A673 (cell line): ENCODE measurements around the gene CST6. TPM values are rescaled to one million over a fixed set of nuclear protein-coding genes. Genes with fewer than 3 reads are reported as not detected.

ENCODE experiments used
- BruUV-seq: library from RNA; stranded (reverse); fragments of 400-500 nt; replicated peaks from 2 replicates; lab custom pipeline; 2021; lab: Mats Ljungman, UMichigan
- CTCF ChIA-PET: fragments of 300-600 bp; sonication (Branson Sonifier 250); formaldehyde crosslinking; loops from one replicate; lab custom pipeline; 2022; ENCODE audit warnings: antibody characterized with exemption; lab: Charles Lee
- POLR2A ChIA-PET: fragments of 300-600 bp; sonication (Branson Sonifier 250); formaldehyde crosslinking; loops from one replicate; lab custom pipeline; 2022; ENCODE audit warnings: antibody characterized with exemption; ENCODE audit not compliant: low non-redundant PET; lab: Charles Lee
- DNase-seq: peaks from one replicate; pipeline ENCODE4 v3.0.0-alpha.2; 2015; ENCODE audit warnings: low spot score
- H3K27ac ChIP-seq: fragments of 200-600 bp; sonication (generic); 2 replicates; pipeline ENCODE4 v1.5.1; 2016; ENCODE audit warnings: mixed run types, low read depth, mild to moderate bottlenecking, mixed read lengths, antibody characterized with exemption, low read length; ENCODE audit not compliant: poor library complexity, severe bottlenecking
- H3K27me3 ChIP-seq: fragments of 200-600 bp; sonication (generic); replicated peaks from 2 replicates; pipeline ENCODE4 v1.6.1; 2017; ENCODE audit warnings: mixed run types, low read depth, mild to moderate bottlenecking, mixed read lengths, antibody characterized with exemption, low read length; ENCODE audit not compliant: insufficient read depth, poor library complexity
- H3K36me3 ChIP-seq: fragments of 200-600 bp; sonication (generic); 2 replicates; pipeline ENCODE4 v1.6.1; 2016; ENCODE audit warnings: mixed run types, mild to moderate bottlenecking, mixed read lengths, antibody characterized with exemption, low read length; ENCODE audit not compliant: insufficient read depth, poor library complexity, severe bottlenecking
- H3K4me1 ChIP-seq: fragments of 200-600 bp; sonication (generic); 2 replicates; pipeline ENCODE4 v1.6.1; 2017; ENCODE audit warnings: mixed run types, mild to moderate bottlenecking, mixed read lengths, antibody characterized with exemption, low read length; ENCODE audit not compliant: insufficient read depth, poor library complexity, severe bottlenecking
- H3K4me3 ChIP-seq: fragments of 200-600 bp; sonication (generic); 2 replicates; pipeline ENCODE4 v1.5.1; 2016; ENCODE audit warnings: low read depth, mixed run types, mild to moderate bottlenecking, mixed read lengths, low read length; ENCODE audit not compliant: poor library complexity, severe bottlenecking
- H3K9me3 ChIP-seq: fragments of 200-600 bp; sonication (generic); 2 replicates; pipeline ENCODE4 v1.6.1; 2016; ENCODE audit warnings: mixed run types, low read depth, mild to moderate bottlenecking, mixed read lengths, antibody characterized with exemption, low read length; ENCODE audit not compliant: poor library complexity, severe bottlenecking
- CTCF ChIP-seq: fragments of 300-800, 200-600 bp; sonication (generic); conservative IDR thresholded peaks from 2 replicates; pipeline ENCODE4 v1.5.1; 2017; ENCODE audit warnings: low read depth, mild to moderate bottlenecking, antibody characterized with exemption, low read length, moderate library complexity, mixed read lengths
- EZH2 ChIP-seq: fragments of 200-600 bp; sonication (generic); IDR thresholded peaks from 2 replicates; pipeline ENCODE4 v1.6.1; 2017; ENCODE audit warnings: borderline replicate concordance, low read depth, mild to moderate bottlenecking, mixed read lengths, antibody characterized with exemption, low read length; ENCODE audit not compliant: poor library complexity, severe bottlenecking
- intact Hi-C: fragments of 100-400 bp; cut with micrococcal nuclease; formaldehyde crosslinking; loops from one replicate; pipeline ENCODE4 v1.10.0; 2022; ENCODE audit not compliant: unreplicated experiment
- total RNA-seq: library from RNA; stranded (reverse); gene quantifications from 2 replicates; pipeline ENCODE4 v1.2.3, GENCODE V29; 2021

CST6 gene
- total RNA-seq, 1 experiment from 2014 or later, result 2.3 TPM

DNA sequence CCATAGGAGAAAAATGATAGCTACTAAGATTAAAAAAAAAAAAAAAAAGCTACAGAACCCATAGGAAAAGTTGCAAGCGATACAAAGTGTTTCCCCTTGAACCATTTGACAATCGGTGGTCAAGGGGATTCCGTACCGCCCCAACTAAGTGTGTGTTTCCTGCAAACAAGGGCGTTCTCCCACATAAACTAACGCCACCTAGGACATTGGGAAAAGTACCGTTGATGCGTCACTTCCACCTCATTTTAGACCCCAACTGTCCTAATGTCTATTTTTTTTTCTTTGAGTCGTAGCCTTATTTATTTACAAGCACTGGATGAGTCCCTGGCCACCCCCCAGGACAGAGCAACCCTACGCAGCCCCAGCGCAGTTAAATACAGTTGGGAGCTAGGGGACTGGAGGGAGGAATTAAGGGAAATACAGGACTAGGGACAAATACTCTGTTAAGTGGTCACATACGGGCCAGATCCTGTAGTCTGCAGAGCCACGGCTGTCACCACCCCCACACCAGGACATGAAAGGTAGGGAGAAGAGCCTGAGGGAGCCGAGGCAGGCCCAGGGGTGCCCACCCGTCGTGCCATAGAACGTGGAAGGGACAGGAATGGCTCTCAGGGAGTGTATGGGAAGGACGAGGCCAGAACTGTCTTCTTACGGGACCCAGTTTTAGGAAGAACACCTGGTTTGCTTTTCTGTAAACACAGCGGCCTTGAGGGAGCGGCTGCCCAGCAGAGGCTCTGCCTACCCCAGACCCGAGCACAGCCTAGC lies 28.8 kb upstream of the CST6 start:
- intact Hi-C loops, result no loop called here
- no peak for DNase-seq
- Histone ChIP-seq H3K4me1 (no peaks in the 10 kb centered on the region), H3K4me3 (no peak overlapping the region), H3K27me3 (no peaks in the 10 kb centered on the region), H3K27ac (no peak overlapping the region), H3K36me3 (peaks cover 18% of the 10 kb centered on the region), H3K9me3 (no peaks in the 10 kb centered on the region)
- ChIA-PET POLR2A (interaction anchor here (0.7 kb wide), 1 partner anchor 379 kb away, joined by 3 read pairs; no protein-coding TSS in a partner anchor), CTCF (no interaction called here)
- no peak for TF ChIP-seq EZH2
- TF ChIP-seq CTCF, result no peak
- no TSS peak for BruUV-seq

GRCh38 chr11:65983589-65983987 lies 28.2 kb upstream of the CST6 start:
- H3K27ac ChIP-seq, result no peak overlapping the region
- H3K4me3 ChIP-seq, result no peak overlapping the region
- no peaks in the 10 kb centered on the region for H3K27me3 ChIP-seq
- H3K9me3 ChIP-seq, result no peaks in the 10 kb centered on the region
- POLR2A ChIA-PET, result no interaction called here
- no peak for DNase-seq
- BruUV-seq, result no TSS peak
- no peak for TF ChIP-seq EZH2
- no peak for TF ChIP-seq CTCF
- intact Hi-C loops, result no loop called here
- peaks cover 12% of the 10 kb centered on the region for H3K36me3 ChIP-seq
- H3K4me1 ChIP-seq, result no peaks in the 10 kb centered on the region
- CTCF ChIA-PET, result no interaction called here

DNA sequence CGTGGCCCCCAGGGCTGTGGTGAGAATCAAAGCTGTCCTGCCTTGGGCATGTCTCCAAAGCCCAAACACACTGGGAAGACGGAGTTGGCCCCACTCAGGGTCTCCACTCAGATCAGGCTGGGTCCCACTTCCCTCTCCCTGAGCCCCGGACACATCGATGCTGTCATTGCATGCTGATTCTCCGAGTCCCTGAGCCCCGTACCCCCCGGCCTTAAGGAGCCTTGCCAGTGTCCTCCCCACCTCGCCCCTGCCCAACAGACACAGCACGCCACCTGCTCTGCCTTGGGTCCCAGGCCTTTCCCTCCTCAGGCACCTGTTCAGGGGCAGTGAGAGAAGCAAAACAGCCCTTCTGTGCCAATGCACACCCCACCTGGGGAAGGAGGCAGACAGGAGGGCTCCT lies 24.5 kb upstream of the CST6 start:
- intact Hi-C loops, result loop anchor here (5.0 kb wide), 1 partner anchor 215 kb away; no protein-coding TSS in a partner anchor
- Histone ChIP-seq H3K27me3 (no peaks in the 10 kb centered on the region), H3K36me3 (no peaks in the 10 kb centered on the region), H3K4me3 (no peak overlapping the region), H3K9me3 (no peaks in the 10 kb centered on the region), H3K4me1 (no peaks in the 10 kb centered on the region), H3K27ac (no peak overlapping the region)
- no peak for DNase-seq
- POLR2A ChIA-PET, result no interaction called here
- CTCF ChIA-PET, result no interaction called here
- TF ChIP-seq CTCF (no peak), EZH2 (no peak)
- BruUV-seq, result no TSS peak
